HG03571 (cell line): ENCODE data around the gene ARRB1.

Experiments
- ATAC-seq: cut with Tn5 transposase; IDR thresholded peaks from one replicate; pipeline ENCODE4 v1.9.1; 2021; ENCODE audit not compliant: unreplicated experiment

Gene ARRB1

GRCh38 chr11:75303544-75304224, 47.8 kb downstream of the ARRB1 start:
- ATAC-seq = no peak

DNA sequence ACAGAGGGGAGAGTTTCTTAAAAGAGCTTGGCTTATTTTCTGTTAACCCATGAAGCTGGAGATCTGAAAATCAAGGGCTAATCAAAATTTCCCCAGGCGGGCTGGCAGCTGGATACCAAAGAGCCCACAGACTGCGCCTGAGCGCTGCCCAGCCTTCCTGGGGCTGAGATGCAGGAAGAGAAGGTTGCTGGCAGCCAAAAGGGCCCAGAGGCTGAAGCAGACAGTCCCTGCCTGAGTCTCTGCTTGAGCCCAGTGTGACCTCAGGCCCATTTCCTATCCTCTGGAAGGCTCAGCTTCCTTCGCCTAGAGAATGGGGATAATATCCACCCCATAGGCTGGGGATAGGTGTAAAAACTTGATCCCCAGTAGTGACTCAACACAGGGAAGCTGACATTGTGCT, 49.1 kb downstream of the ARRB1 start:
- no peak for ATAC-seq

DNA sequence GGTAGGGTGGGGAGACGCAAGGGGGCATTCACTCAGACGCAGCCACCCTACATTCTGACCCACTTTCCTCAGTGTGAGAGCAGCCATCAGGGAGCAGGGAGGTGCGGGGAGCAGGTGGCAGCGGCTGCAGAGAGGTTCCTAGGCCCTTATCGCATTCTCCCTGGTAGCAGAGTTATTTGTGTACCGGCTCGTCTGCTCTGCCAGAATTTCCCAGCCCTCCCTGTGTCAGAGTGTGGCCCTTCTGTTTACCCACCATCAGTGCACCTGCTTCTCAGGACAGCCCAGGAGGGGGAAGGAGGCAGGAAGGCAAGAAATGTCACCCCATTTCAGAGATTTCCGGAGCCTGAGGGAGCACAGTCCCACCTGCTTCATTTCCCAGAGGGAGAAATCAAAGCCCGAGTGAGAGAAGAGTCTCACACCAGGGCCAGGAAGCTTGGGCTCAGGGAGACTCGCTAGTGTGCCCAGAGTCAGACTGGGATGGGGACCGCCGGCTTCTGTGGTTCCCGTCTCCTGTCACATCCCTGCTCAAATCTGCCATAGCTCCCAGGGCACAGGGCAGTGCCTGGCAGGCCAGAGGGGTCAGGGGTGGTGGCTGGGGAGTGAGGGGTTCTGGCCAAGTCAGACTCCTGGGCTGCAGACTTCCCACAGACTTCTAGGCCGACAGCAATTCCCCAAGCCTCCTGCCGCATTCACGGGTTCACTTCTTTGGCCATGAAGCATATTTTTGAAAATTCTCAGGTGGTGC, 49.7 kb downstream of the ARRB1 start:
- ATAC-seq = no peak

DNA sequence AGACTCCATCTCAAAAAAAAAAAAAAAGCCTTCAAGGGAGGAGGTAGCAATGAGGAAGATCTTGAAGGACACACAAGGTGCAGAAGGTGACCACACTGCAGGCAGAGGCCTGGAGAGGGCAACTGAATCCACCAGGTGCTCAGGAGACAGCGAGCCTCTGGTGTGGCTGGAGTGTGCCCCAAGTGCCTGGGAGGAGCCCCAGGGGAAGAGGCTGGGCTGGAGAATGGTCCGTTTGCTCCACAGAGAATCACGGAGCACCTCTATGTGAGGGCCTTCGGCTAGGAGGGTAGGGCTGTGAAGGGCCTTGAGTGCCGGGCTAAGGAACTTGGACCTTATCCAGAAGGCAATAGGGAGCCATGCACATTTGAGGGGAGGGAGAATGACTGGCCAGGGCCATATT, 50.3 kb downstream of the ARRB1 start:
- ATAC-seq = no peak

- no peak for ATAC-seq
These were observed 52.5 kb downstream of the ARRB1 start for GRCh38 chr11:75298976-75299260.

DNA sequence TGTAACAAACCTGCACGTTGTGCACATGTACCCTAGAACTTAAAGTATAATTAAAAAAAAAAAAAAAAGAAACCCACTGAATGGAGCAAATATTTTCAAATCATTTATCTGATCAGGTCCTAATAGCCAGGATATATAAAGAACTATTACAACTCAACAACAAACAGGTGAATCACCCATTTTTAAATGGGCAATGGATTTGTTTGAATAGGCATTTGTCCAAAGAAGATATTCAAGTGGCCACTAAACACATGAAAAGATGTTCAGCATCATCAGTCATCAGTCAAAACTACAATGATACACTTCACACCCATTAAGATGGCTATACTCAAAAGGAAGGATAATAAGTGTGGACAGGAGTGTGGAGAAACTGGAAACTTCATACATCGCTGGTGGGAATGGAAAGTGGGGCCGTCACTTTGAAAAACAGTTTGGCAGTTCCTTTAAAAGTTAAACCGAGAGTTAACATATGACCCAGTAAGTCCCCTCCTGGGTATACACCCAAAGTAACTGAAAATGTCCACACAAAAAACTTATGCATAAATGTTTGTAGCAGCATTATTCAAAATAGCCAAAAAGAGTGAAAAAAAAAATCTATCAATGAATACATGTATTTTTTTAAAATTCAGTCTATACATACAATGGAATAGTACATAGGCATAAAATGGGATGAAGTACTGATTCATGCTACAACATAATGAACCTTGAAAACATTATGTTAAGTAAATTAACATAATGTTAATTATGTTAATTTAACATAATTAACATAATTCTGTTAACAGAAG, 53.1 kb downstream of the ARRB1 start:
- ATAC-seq = no peak

DNA sequence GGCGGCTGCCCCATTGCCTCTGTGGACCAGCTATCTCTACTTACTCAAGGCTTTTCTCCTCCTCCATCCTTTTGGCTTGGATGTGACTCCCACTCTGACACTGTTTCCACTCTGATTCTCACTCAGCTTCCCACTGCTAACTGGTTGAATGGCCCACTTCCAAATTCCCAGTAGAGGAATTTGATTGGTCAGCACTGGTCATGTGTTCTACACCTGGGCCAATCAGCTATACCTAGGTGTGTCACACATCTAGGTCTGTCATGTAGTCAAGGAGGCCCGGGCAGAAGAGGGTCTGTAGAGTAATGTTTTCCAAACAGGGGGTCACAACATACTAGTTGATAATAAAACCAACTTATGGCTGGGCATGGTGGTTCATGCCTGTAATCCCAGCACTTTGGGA, 57.6 kb downstream of the ARRB1 start:
- no peak for ATAC-seq

GRCh38 chr11:75292943-75293342, 58.5 kb downstream of the ARRB1 start:
- ATAC-seq = no peak

DNA sequence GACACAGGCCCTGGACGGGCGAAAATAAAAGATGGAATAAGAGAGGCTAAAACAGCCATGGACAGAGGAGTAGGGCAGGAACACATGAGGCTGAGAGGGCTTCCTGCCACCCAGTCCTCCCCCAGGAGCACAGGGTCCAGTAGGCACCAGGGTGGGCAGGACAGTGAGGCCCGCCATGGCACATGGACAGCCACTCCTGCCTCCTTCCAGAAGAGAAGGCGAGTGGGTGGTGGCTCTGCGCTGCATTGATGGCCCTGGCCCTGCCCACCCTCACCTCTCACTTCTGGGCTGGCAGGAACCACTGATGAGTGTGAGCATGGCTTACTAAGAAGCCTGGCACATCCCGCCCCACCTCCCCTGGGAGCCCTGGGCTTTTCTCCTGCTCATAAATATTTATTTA, 59.7 kb downstream of the ARRB1 start:
- ATAC-seq = no peak

DNA sequence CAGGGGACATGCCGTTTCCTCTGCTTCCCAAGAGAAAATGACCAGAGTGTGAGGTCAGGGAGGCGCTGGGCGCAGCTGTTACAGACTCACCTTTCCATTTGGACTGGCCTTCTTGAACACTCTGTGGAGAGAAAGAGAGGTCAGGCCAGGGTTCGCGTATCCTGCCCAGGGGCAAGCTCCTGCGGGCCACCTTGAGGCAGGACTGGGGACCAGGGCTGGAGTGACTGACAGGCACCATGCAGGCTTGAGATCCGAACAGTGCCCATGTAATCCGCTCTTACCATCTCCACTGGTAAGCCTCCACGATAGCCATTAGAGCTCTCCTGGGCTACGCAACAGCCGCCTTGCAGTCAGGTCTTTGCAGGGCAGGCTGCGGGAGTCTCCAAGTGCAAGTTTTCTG, 61.5 kb downstream of the ARRB1 start:
- ATAC-seq = no peak

GRCh38 chr11:75289511-75289760, 62.0 kb downstream of the ARRB1 start:
- no peak for ATAC-seq

GRCh38 chr11:75287579-75287978, 63.9 kb downstream of the ARRB1 start:
- no peak for ATAC-seq

DNA sequence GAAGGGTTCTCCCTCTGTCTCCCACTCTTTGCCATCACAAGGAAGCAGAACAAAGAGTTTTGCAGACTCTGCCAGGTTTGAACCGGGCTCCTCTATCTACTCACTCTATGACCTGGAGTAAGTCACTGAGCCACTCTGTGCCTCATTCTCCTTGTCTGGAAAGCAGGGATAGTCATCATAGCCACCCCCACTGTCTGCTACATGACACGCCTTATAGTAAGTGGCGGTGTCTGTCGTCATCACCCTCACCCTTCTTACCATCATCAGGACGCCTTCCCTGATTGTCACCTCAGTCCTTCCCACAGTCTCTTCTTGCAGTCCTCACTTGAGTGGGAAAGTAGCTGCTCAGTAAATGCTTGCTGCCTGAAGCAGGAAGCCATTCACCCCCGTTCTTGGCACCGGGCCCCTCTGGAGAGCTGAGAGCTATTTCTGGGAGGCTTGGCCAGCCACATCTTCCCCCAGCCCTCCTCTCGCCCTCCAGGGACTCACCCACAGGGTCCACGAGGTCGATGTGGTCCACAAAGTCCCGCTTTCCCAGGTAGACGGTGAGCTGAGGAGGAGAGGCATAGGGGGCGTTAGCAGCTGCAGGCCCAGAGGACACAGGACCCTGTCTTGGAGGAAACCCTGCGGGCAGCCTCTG, 64.5 kb downstream of the ARRB1 start:
- ATAC-seq = no peak

- no peak for ATAC-seq
These were observed 65.6 kb downstream of the ARRB1 start for GRCh38 chr11:75285776-75286360.

- no peak for ATAC-seq
These were observed 68.0 kb downstream of the ARRB1 start for GRCh38 chr11:75283391-75283931.

DNA sequence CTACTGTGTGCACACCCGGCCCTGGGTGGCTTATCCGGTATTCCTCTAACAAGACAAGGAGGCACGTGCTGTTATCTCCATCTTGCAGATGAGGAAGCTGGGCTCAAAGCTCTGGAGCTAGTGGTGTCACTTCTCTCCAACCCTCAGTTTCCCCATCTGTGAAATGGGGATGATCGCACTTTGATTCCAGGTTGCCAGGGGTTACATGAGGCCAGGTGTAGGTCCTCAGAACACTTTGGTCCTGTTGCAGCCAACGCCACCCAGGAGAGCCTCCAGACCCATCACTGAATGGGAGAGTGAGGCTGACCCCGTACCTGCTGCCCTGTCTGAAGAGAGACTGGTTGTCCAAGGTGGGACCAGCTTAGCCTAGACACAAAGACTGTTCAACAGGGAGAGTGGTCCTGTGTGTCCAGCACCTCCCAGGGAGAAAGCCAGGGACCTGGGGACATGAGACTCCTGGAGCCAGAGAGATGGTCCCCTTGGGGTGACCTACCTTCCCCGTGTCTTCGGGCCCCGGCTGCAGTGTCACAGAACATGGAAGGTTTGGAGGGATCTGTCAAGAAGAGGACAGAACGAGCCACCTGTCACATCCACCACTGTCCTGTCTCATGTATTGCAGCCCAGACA, 69.9 kb downstream of the ARRB1 start:
- no peak for ATAC-seq

GRCh38 chr11:75280770-75281468, 70.5 kb downstream of the ARRB1 start:
- ATAC-seq = no peak

DNA sequence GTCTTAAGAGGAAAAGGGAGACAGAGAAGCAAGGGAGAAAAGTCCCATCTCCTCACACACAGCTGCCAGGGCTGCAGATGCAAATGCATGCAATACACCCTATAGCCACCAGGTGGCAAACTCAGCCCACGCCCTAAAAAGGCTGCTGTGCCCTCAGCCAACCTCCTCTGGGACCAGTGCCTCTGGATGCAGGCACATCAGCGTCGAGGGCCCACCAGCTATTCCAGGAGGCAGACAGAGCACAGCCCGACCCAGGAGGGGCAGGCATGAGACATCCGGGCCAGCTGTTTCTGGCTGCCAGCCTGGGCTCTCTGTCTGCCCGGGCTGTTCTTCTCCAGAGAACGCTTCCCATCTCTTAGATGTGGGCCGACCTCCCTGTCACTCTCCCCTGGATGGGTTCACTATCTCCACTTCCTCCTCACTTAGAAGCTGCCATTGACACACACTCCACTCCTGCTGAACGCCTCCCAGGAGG, 71.2 kb downstream of the ARRB1 start:
- ATAC-seq = no peak

DNA sequence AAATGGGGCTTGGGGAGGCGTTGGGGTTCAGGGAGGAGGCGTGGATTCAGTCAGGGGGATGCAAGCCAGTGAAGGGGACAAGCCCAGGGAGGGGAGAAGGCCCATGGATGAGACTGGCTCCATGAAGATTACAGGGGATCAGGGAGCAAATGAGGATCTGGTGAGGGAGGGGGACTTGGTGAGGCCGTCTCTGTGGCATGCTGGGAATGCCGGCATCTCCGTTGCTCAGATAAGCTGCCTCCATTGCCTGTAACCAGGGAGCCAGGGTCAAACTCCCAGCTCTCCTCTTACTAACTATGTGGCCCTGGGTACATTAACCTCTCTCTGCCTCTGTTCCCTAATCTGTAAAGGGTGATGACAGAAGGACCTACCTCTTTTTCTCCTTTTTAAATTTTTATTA, 72.2 kb downstream of the ARRB1 start:
- no peak for ATAC-seq
